GM19438 (cell line): ENCODE data around the gene XCR1.
"Not testable (repeated sequence)": the region's sequence is repeated elsewhere in the genome, so short reads cannot be mapped to it uniquely, and the experiment has no call there.

Experiments used
- ATAC-seq: cut with Tn5 transposase; IDR thresholded peaks from one replicate; pipeline ENCODE4 v1.9.1; 2021; ENCODE audit warnings: low read depth; ENCODE audit not compliant: unreplicated experiment

XCR1 gene, protein sequence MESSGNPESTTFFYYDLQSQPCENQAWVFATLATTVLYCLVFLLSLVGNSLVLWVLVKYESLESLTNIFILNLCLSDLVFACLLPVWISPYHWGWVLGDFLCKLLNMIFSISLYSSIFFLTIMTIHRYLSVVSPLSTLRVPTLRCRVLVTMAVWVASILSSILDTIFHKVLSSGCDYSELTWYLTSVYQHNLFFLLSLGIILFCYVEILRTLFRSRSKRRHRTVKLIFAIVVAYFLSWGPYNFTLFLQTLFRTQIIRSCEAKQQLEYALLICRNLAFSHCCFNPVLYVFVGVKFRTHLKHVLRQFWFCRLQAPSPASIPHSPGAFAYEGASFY

GRCh38 chr3:46027021-46027705 lies at the start of gene XCR1:
XCR1 (minus strand) TSS chr3:46027483; CDS start chr3:46021947, 5,536 bp downstream.
- no peak for ATAC-seq

DNA sequence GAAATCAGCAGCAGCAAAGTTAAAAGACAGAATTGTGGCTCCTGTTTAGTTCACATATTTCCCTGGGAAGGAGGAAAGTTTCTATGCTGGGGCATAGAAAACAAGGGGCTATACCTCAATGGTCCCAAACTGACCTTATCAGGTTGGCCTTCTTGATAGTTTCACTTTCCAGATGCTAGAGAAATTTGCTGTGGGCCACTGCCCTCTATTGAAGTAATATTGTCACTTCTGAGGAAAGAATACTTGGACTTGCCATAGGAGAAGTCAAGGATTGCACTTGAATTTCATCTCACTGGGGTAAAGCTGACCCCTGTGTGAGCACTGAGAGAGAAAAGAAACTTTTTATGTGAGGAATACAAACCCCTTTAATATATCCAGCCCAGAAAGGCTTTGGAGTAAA lies 49.3 kb upstream of the XCR1 start:
- no peak for ATAC-seq

DNA sequence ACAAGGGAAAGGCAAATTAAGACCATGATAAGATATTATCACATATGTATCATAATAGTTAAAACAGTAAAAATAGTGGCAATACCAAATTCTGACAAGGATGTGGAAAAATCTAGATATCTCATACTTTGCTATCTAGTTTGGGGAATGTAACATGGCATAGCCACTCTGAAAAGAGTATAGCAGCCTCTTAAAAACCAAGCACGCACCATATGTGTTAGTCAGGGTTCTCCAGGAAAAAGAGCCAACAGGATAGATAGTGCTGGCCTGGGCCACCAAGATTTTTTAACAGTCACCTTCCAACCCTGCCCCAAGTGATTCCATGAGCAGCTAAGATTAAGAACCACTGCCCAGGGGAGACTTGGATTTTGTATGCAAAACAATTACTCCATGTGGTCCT lies 48.5 kb upstream of the XCR1 start:
- no peak for ATAC-seq

DNA sequence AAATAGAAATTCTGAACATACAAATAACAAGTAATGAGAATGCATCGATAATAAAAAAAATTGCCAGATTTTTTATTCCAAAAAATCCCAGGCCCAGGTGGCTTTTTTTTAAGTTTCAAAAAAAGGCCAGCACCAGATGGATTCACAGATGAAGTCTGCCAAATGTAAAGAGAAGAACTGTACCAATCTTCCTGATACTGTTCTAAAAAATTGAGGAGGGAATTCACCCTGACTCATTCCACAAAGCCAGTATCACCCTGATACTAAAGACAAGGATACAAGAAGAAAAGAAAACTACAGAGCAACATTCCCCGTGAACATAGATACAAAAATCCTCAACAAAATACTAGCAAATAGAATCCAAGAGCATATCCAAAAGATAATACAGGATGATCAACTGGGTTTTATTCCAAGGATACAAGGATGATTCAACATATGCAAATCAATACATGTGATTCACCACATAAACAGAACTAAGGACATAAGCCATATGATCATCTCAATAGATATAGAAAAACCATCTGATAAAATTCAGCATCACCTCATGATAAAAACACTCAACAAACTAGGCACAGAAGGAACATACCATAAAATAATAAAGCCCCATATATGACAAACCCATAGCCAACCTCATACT lies 44.1 kb upstream of the XCR1 start:
- ATAC-seq: no peak

DNA sequence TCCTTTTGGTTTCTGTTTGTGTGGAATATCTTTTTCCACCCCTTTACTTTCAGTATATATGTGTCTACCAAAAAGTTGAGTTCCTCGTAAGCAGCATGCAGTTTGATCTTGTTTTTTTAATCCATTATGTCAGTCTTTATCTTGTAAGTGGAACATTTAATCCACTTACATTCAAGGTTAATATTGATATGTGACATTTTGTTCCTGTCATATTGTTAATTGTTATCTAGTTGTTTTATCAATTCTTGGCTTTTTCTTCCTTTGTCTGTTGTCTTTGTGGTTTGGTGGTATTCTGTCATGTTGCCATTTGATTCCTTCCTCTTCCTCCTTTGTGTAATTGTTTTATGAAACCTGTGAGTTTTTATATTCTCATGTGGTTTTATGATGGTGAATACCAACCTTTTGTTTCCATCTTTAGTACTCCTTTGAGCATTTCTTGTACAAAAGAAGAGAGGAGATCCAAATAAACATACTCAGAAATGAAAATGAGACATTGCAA lies 43.4 kb upstream of the XCR1 start:
- ATAC-seq: no peak

DNA sequence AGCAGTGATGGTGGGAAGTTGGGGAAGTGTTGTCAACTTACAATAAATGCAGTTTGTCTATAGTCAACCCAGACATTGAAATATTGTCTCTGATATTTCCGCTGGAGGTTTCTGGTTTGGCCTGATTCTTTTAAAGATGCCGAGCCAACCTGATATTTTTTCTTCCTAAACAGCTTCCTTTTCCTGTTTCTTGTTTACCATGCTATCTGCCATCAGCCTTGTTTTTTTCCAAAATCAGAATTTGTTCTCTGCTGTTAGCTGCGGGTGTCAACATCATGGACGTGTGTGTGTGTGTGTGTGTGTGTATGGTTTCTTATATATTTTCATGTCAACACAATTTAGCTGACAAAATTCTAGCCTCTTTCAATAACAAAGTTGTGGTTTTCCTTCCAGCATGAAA lies 41.2 kb upstream of the XCR1 start:
- no peak for ATAC-seq

- no peak for ATAC-seq
These were observed 40.1 kb upstream of the XCR1 start for GRCh38 chr3:46067401-46067800.

DNA sequence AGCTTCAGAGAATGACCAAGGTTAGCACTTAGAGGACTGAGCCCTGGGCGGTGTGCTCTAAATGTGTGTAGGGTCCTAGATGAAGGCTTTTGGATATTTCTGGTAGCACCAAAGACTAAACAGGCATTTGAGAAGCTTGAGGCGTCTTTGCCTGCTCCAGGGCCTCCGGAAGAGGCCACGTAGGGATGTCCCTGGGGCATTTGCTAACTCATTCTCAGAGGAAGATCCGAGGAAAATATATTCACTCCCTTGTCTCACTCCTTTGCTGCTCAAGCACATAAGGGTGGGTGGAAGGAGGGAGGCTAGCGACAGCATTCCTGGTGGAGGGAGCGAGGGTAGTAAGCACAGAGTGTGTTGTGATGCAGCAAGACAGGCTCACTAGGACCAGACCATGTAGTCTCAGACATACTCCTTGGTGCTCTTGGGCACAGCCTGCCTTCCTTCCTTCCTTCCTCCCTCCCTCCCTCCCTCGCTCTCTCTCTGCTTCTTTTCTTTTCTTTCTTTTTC lies 38.5 kb upstream of the XCR1 start:
- no peak for ATAC-seq

- ATAC-seq: no peak
These were observed 38.0 kb upstream of the XCR1 start for GRCh38 chr3:46065294-46065705.

GRCh38 chr3:46062679-46063078 lies 35.4 kb upstream of the XCR1 start:
- ATAC-seq: no peak

DNA sequence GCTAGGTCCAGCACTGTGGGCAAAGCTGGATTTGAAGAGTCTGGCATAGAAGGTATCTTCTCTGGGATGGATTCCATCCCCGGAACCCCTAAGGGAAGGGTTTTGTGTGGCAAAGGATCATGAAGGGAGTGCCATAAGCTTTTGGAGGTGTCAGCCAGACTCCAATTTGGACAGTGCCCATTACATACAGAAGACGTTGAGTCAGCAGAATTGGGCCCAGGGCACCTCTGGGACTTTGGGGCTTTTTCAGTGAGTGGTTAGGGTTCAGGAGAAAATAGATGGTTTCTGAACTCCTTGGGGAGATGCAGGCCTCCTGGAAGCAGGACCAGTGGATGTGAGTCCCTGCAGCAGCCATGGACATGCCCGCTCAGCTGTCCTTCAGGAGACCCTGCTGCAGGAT lies 34.6 kb upstream of the XCR1 start:
- no peak for ATAC-seq

DNA sequence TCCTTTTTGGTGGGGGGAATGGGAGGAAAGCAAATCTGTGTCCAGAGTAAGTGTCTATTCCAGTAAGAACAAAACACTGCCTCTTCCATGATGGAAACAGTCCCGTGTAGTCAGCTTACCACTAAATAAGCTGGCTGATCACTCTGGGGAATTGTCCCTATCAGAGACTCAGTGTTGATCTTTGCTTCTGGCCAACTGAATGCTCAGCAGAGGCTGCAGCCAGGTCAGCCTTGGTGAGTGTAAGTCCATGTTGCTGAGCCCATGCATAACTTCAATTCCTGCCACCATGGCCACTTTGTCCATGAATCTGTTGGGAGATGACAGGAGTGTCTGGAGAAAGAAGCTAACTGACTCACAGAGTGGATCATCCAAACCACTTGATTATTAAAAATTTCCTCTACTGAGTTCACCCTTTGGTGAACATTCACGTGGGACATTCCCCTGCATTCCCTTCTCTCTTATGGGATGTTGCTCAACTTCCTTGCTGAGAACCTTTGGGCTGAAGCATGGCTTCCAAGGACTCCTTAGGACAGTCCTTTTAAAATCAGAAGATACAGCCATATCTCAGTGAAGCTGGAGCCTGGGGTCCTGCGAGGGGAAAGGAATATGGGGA lies 33.9 kb upstream of the XCR1 start:
- no peak for ATAC-seq

GRCh38 chr3:46060551-46060950 lies 33.3 kb upstream of the XCR1 start:
- no peak for ATAC-seq

GRCh38 chr3:46059432-46059831 lies 32.1 kb upstream of the XCR1 start:
- ATAC-seq: no peak

GRCh38 chr3:46058981-46059380 lies 31.7 kb upstream of the XCR1 start:
- ATAC-seq: no peak

DNA sequence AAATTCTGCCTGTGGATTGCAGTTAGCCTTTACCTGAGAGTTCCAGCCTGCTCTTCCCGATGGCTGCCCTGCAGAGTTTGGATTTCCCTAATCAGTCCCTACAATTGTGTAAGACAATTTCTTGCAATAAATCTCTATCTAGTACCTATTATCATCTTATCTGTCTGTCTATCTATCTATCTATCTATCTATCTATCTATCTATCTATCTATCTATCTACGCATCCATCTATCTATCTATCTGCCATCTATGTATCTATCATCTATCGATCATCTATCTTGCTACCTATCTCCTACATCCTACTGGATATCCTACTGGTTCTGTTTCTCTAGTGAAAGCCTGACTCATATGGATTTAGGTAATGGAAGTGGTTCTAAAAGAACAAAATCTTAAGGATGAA lies 30.4 kb upstream of the XCR1 start:
- ATAC-seq: no peak

- ATAC-seq: no peak
These were observed 29.4 kb upstream of the XCR1 start for GRCh38 chr3:46056686-46057085.

DNA sequence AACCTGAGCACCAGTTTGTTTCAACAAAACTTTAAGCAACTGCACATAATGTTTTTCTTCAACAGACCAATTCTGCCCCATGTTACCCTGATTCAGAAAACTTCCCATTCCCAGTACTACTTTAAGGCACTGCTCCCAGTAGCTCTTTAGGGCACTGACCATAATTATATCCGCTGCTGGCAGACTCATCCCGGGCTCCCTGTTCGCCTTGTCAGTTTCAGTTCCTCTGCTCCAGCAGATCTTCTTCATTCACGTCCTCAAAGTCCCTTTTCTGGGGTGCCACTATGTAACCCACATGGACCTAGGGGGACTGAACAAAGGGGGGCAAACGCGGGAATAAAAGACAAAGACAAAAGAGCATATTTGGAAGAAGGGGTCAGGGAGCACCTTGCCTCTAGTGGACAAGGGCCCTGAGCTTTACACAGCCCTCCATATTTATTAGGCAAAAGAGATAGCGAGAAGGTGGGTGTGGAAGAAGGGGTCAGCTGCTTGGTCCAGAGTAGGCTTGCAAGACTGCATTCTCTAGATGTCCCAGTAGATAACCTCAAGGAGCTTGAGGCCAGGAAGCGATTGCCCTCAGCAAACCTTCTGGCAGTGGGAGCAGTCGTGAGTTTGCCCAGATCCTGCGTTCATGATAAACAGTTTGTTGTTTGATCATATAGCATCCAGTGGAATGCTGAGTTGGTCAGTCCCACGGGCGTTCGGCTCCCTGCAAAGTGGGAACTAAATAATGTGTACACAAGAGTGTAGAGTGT lies 26.7 kb upstream of the XCR1 start:
- ATAC-seq: not testable (repeated sequence)

DNA sequence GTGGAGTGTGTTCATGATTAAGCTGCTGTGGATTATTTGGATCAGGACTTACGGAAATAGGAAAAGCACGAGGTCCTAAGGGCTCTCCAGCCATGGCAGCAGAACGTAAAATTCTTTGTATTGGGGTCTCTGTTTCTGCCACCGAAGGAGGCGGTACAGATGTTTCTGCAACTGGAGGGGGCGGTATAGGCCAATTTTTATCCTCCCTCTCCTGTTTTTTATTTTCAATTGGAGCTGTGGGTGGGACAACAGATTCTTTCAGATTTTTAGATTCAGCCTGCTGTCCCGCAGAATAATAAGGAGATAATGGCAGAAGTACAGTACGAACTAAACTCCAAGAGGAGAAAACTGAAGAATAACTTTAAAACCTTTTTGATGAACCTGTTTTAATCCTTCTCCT lies 26.0 kb upstream of the XCR1 start:
- not testable (repeated sequence) for ATAC-seq

DNA sequence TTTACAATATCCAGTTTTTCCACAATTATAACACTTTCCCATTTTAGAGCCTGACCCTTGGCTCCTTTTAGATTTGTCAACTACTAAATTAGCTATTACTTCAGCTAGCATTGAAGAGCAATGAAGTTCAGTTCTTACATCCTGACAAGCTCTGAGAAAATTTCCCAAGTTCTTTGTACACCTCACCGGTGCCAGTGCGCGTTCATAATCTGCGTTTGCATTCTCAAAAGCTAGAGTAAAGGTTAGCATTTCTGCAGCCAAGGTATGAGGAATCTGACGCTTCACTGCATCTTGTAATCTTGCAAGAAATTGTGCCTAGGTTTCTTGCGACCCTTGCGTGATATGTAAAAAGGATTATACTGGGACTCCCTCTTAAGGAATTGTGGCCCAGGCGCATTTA lies 25.2 kb upstream of the XCR1 start:
- ATAC-seq: no peak
